Neural cell (in vitro differentiated cells): ENCODE data around the gene MYPN. TPM values are rescaled to one million over a fixed set of nuclear protein-coding genes. Genes with fewer than 3 reads are reported as not detected.

Experiments
- H2AFZ ChIP-seq: fragments of 200-600, 300-800 bp; sonication (generic), shearing (Covaris generic); 2 replicates; pipeline ENCODE4 v1.6.0; 2014; ENCODE audit warnings: low read depth, mild to moderate bottlenecking, antibody characterized with exemption, low read length, moderate library complexity
- H3F3A ChIP-seq: fragments of 200-600 bp; shearing (Covaris generic); 2 replicates; pipeline ENCODE4 v1.6.1; 2016; ENCODE audit warnings: mild to moderate bottlenecking, moderate library complexity, mixed read lengths, antibody characterized with exemption, low read length; ENCODE audit not compliant: insufficient read depth, poor library complexity, severe bottlenecking
- H3K27ac ChIP-seq: fragments of 200-600, 300-800 bp; sonication (generic), shearing (Covaris generic); 2 replicates; pipeline ENCODE4 v1.5.1; 2014; ENCODE audit warnings: mild to moderate bottlenecking, low read length, moderate library complexity
- H3K27me3 ChIP-seq: fragments of 300-800, 200-600 bp; sonication (generic), shearing (Covaris generic); 2 replicates; pipeline ENCODE4 v1.6.0; 2014; ENCODE audit warnings: mild to moderate bottlenecking, low read depth, low read length, moderate library complexity; ENCODE audit not compliant: insufficient read depth
- H3K36me3 ChIP-seq: fragments of 300-800, 200-600 bp; sonication (generic), shearing (Covaris generic); 2 replicates; pipeline ENCODE4 v1.5.1; 2014; ENCODE audit warnings: mild to moderate bottlenecking, antibody characterized with exemption, low read length, moderate library complexity; ENCODE audit not compliant: insufficient read depth
- H3K4me2 ChIP-seq: fragments of 300-800, 200-600 bp; sonication (generic), shearing (Covaris generic); 2 replicates; pipeline ENCODE4 v1.6.0; 2014; ENCODE audit warnings: mild to moderate bottlenecking, low read length
- H3K4me3 ChIP-seq: fragments of 300-800, 200-600 bp; sonication (generic), shearing (Covaris generic); 2 replicates; pipeline ENCODE4 v1.5.1; 2014; ENCODE audit warnings: mild to moderate bottlenecking, low read length, moderate library complexity
- H3K79me2 ChIP-seq: fragments of 200-600 bp; shearing (Covaris generic); replicated peaks from 2 replicates; pipeline ENCODE4 v1.6.0; 2014; ENCODE audit warnings: mild to moderate bottlenecking, low read length, moderate library complexity; ENCODE audit not compliant: insufficient read depth
- H3K9ac ChIP-seq: fragments of 300-800, 200-600 bp; sonication (generic), shearing (Covaris generic); 2 replicates; pipeline ENCODE4 v1.6.1; 2016; ENCODE audit warnings: mild to moderate bottlenecking, low read length, mixed read lengths
- H3K9me2 ChIP-seq: fragments of 200-600 bp; shearing (Covaris generic); 2 replicates; pipeline ENCODE4 v1.6.1; 2016; ENCODE audit warnings: mild to moderate bottlenecking, low read length, mixed read lengths; ENCODE audit not compliant: insufficient read depth
- H3K9me3 ChIP-seq: fragments of 200-600, 300-800 bp; sonication (generic), shearing (Covaris generic); 2 replicates; pipeline ENCODE4 v1.6.1; 2016; ENCODE audit warnings: mild to moderate bottlenecking, mixed run types, low read length, moderate library complexity, mixed read lengths
- H4K20me1 ChIP-seq: fragments of 200-600 bp; shearing (Covaris generic); 2 replicates; pipeline ENCODE4 v1.6.1; 2016; ENCODE audit warnings: mild to moderate bottlenecking, mixed run types; ENCODE audit not compliant: insufficient read depth
- CTCF ChIP-seq: fragments of 450-650 bp; IDR thresholded peaks from 2 replicates; pipeline ENCODE4 v1.5.1; 2014; ENCODE audit warnings: antibody characterized with exemption, mild to moderate bottlenecking, moderate library complexity; ENCODE audit not compliant: poor library complexity, severe bottlenecking
- EP300 ChIP-seq: fragments of 450-650 bp; conservative IDR thresholded peaks from 2 replicates; pipeline ENCODE4 v1.6.1; 2014; ENCODE audit warnings: antibody characterized with exemption, mild to moderate bottlenecking, moderate library complexity; ENCODE audit not compliant: poor library complexity, severe bottlenecking
- EZH2 ChIP-seq: fragments of 200-600, 300-800 bp; shearing (Covaris generic), sonication (generic); IDR thresholded peaks from 2 replicates; pipeline ENCODE4 v1.6.1; 2014; ENCODE audit warnings: antibody characterized with exemption, low read length, borderline replicate concordance, mild to moderate bottlenecking; ENCODE audit not compliant: insufficient read depth, poor library complexity, severe bottlenecking
- MXI1 ChIP-seq: fragments of 450-650 bp; conservative IDR thresholded peaks from 2 replicates; pipeline ENCODE4 v1.6.1; 2014; ENCODE audit warnings: antibody characterized with exemption, mild to moderate bottlenecking; ENCODE audit not compliant: poor library complexity, severe bottlenecking
- POLR2AphosphoS5 ChIP-seq: IDR thresholded peaks from 2 replicates; pipeline ENCODE4 v1.6.1; 2012
- RAD21 ChIP-seq: fragments of 450-650 bp; conservative IDR thresholded peaks from 2 replicates; pipeline ENCODE4 v1.6.1; 2014; ENCODE audit warnings: antibody characterized with exemption, mild to moderate bottlenecking, moderate library complexity
- REST ChIP-seq: IDR thresholded peaks from 2 replicates; pipeline ENCODE4 v1.6.1; 2012; ENCODE audit warnings: borderline replicate concordance
- SMC3 ChIP-seq: fragments of 450-650 bp; conservative IDR thresholded peaks from 2 replicates; pipeline ENCODE4 v1.6.1; 2014; ENCODE audit warnings: antibody characterized with exemption, mild to moderate bottlenecking, moderate library complexity; ENCODE audit not compliant: poor library complexity
- TAF1 ChIP-seq: IDR thresholded peaks from 2 replicates; pipeline ENCODE4 v1.6.1; 2012; ENCODE audit warnings: low read depth
- polyA plus RNA-seq: library from polyadenylated mRNA; depleted of rRNA; stranded (reverse); fragments of >200 nt; gene quantifications from 2 replicates; pipeline ENCODE4 v1.2.3, GENCODE V29; 2014

The MYPN gene
- polyA plus RNA-seq, 1 donor from 2014 or later: not detected

- Histone ChIP-seq H3K27me3 (no peaks in the 10 kb centered on the region), H3K4me2 (peak overlapping the region; percentile 81), H3K27ac (peak overlapping the region; percentile 88), H3K9me2 (no peaks in the 10 kb centered on the region), H3K4me3 (peak overlapping the region; percentile 100), H3K9me3 (no peaks in the 10 kb centered on the region), H3K79me2 (peaks cover 38% of the 10 kb centered on the region), H3F3A (no peaks in the 10 kb centered on the region), H3K36me3 (no peaks in the 10 kb centered on the region), H4K20me1 (no peaks in the 10 kb centered on the region), H2AFZ (peak overlapping the region; percentile 94), H3K9ac (peak overlapping the region; percentile 88)
- no peak for TF ChIP-seq RAD21
- TF ChIP-seq EZH2: no peak
- TF ChIP-seq POLR2AphosphoS5: no peak
- TF ChIP-seq EP300: no peak
- TF ChIP-seq TAF1: no peak
Observed at GRCh38 chr10:68074031-68074774, 35.1 kb upstream of the MYPN start.

GRCh38 chr10:68074775-68075549, 34.3 kb upstream of the MYPN start, which contains the start of gene HERC4:
Gene HERC4 (minus strand): TSS chr10:68075283. CDS start chr10:68073108, 2,175 bp downstream.
- Histone ChIP-seq H3K4me3 (peak within 1 kb of the TSS; percentile 100), H3K27me3 (no peaks in the 10 kb centered on the region), H3K4me2 (peak within 1 kb of the TSS; percentile 81), H3K79me2 (peaks cover 38% of the 10 kb centered on the region), H3K9ac (peak within 1 kb of the TSS; percentile 88), H3K9me3 (no peaks in the 10 kb centered on the region), H3K9me2 (no peaks in the 10 kb centered on the region), H3K36me3 (no peaks in the 10 kb centered on the region), H3F3A (no peaks in the 10 kb centered on the region), H3K27ac (peak within 1 kb of the TSS; percentile 88), H4K20me1 (no peaks in the 10 kb centered on the region), H2AFZ (peak within 1 kb of the TSS; percentile 97)
- TF ChIP-seq CTCF (no peak), REST (no peak), POLR2AphosphoS5 (peak; percentile 65), EP300 (peak; percentile 43), EZH2 (no peak), SMC3 (peak; percentile 32), RAD21 (peak; percentile 22), MXI1 (peak; percentile 81), TAF1 (no peak)
